NCI-H146 treated with DMSO at 0.1 percent for 48 hours (cell line): ENCODE measurements around the gene RBM34.
A peak's percentile ranks its signal among the peaks of the same experiment; 100 is the strongest.
"Not testable (repeated sequence)": the region's sequence is repeated elsewhere in the genome, so short reads cannot be mapped to it uniquely, and the experiment has no call there.

Source experiments
- DNase-seq: peaks from one replicate; lab custom pipeline; 2025; ENCODE audit not compliant: unreplicated experiment; lab: John Stamatoyannopoulos, UW

Gene RBM34

GRCh38 chr1:235122348-235122747 is 38.7 kb downstream of the RBM34 start:
- no peak for DNase-seq

- no peak for DNase-seq
Measured at GRCh38 chr1:235113183-235113917, 47.7 kb downstream of the RBM34 start.

GRCh38 chr1:235112297-235113182 is 48.5 kb downstream of the RBM34 start:
- no peak for DNase-seq

GRCh38 chr1:235111107-235111506 is 49.9 kb downstream of the RBM34 start:
- DNase-seq: no peak

GRCh38 chr1:235108876-235109275 is 52.2 kb downstream of the RBM34 start:
- no peak for DNase-seq

GRCh38 chr1:235108185-235108593 is 52.9 kb downstream of the RBM34 start:
- DNase-seq: no peak

GRCh38 chr1:235107368-235108184 is 53.5 kb downstream of the RBM34 start:
- no peak for DNase-seq

- no peak for DNase-seq
Measured at GRCh38 chr1:235106457-235106856, 54.6 kb downstream of the RBM34 start.

- DNase-seq: no peak
Measured at GRCh38 chr1:235105051-235106043, 55.7 kb downstream of the RBM34 start.

GRCh38 chr1:235102993-235103411 is 58.0 kb downstream of the RBM34 start:
- no peak for DNase-seq

GRCh38 chr1:235102259-235102582 is 58.8 kb downstream of the RBM34 start:
- DNase-seq: no peak

GRCh38 chr1:235101558-235102258 is 59.3 kb downstream of the RBM34 start:
- no peak for DNase-seq

- no peak for DNase-seq
Measured at GRCh38 chr1:235100194-235100772, 60.8 kb downstream of the RBM34 start.

GRCh38 chr1:235098991-235099390 is 62.1 kb downstream of the RBM34 start:
- no peak for DNase-seq

GRCh38 chr1:235098547-235098946 is 62.5 kb downstream of the RBM34 start:
- no peak for DNase-seq

GRCh38 chr1:235097501-235097900 is 63.5 kb downstream of the RBM34 start:
- DNase-seq: not testable (repeated sequence)

- DNase-seq: no peak
Measured at GRCh38 chr1:235095938-235096562, 65.0 kb downstream of the RBM34 start.

GRCh38 chr1:235093696-235094592 is 67.1 kb downstream of the RBM34 start:
- peak; percentile 66 for DNase-seq
